ENCODE measurements around the gene HHAT. TPM values are rescaled to one million over a fixed set of nuclear protein-coding genes. Genes with fewer than 3 reads are reported as not detected.

The HHAT gene
- total and polyA plus RNA-seq, 9 of the 15 experiments (the other 6 are each of a cell fraction or from before 2014, with no cell fraction given), result 0.07 to 0.16 (median 0.13) TPM; not detected in 1

GRCh38 chr1:210467440-210468043 is 138.8 kb downstream of the HHAT start (continued):
- TF ChIP-seq ZSCAN32 (CRISPR knock-in tag; IDR thresholded peaks at IDR 0.05) (peak; percentile 88), ZNF778 (CRISPR knock-in tag; IDR thresholded peaks at IDR 0.05) (no peak), ZBTB43 (CRISPR knock-in tag; IDR thresholded peaks at IDR 0.05) (no peak), LARP7 (IDR thresholded peaks at IDR 0.05) (no peak), CBFA2T3 (IDR thresholded peaks at IDR 0.05) (no peak), JUN (IDR thresholded peaks at IDR 0.05; ENCODE audit: borderline replicate concordance, low read depth, low read length) (no peak), JUN (CRISPR knock-in tag; IDR thresholded peaks at IDR 0.05; ENCODE audit: borderline replicate concordance) (no peak), ZNF589 (CRISPR knock-in tag; IDR thresholded peaks at IDR 0.05; ENCODE audit: low read depth) (peak; percentile 51; the same call in 1 of the 2 replicates), ZNF133 (CRISPR knock-in tag; IDR thresholded peaks at IDR 0.05) (no peak), ATF7 (IDR thresholded peaks at IDR 0.05) (peak; percentile 37; the same call in 1 of the 2 replicates), KLF6 (CRISPR knock-in tag; IDR thresholded peaks at IDR 0.05; ENCODE audit: borderline replicate concordance) (no peak), MECOM (CRISPR knock-in tag; IDR thresholded peaks at IDR 0.05) (no peak), ZNF609 (CRISPR knock-in tag; IDR thresholded peaks at IDR 0.05; ENCODE audit: borderline replicate concordance) (no peak), ZNF263 (CRISPR knock-in tag; IDR thresholded peaks at IDR 0.05; ENCODE audit: borderline replicate concordance) (no peak), RBM17 (IDR thresholded peaks at IDR 0.05; ENCODE audit: borderline replicate concordance, low read depth, low read length) (no peak), ZNF316 (IDR thresholded peaks at IDR 0.05) (no peak), TRIM24 (IDR thresholded peaks at IDR 0.05) (peak in 1 of 2 experiments; percentile 27; a peak in 1 of 4 replicates), ZNF124 (CRISPR knock-in tag; IDR thresholded peaks at IDR 0.05) (no peak), TAF15 (IDR thresholded peaks at IDR 0.05; ENCODE audit: low read depth, low read length) (no peak), E4F1 (CRISPR knock-in tag; IDR thresholded peaks at IDR 0.05; ENCODE audit: borderline replicate concordance) (no peak), CEBPG (CRISPR knock-in tag; IDR thresholded peaks at IDR 0.05) (no peak), CEBPG (tag; conservative IDR thresholded peaks at IDR 0.05 in 1 of 2, IDR thresholded peaks at IDR 0.05 in 1 of 2) (peak; percentile 79 to 94)
